Astrocyte (in vitro differentiated cells and primary cell): ENCODE data around the gene NCAPD3. TPM values are rescaled to one million over a fixed set of nuclear protein-coding genes. Genes with fewer than 3 reads are reported as not detected.
A peak's percentile ranks its signal among the peaks of the same experiment; 100 is the strongest.

ENCODE experiments used
- DNase-seq: peaks from one replicate; pipeline ENCODE4 v3.0.0-alpha.2; 2010; ENCODE audit warnings: low read depth
- FAIRE-seq: peaks from 2 replicates; lab custom pipeline; 2011; peaks lifted over from hg19 to GRCh38; lab: Jason Lieb, UNC
- H2AFZ ChIP-seq: 2 replicates; pipeline ENCODE4 v1.6.0; 2012; ENCODE audit warnings: low read depth, low read length, inconsistent platforms
- H3K27ac ChIP-seq: 2 replicates; pipeline ENCODE4 v1.5.1; 2011; ENCODE audit warnings: low read depth, low read length, inconsistent platforms
- H3K27me3 ChIP-seq: 2 replicates; pipeline ENCODE4 v1.6.0; 2011; ENCODE audit warnings: low read length, inconsistent platforms; ENCODE audit not compliant: insufficient read depth
- H3K36me3 ChIP-seq: 2 replicates; pipeline ENCODE4 v1.5.1; 2011; ENCODE audit warnings: low read length, inconsistent platforms; ENCODE audit not compliant: insufficient read depth
- H3K4me1 ChIP-seq: 2 replicates; pipeline ENCODE4 v1.5.1; 2011; ENCODE audit warnings: low read length, inconsistent platforms; ENCODE audit not compliant: insufficient read depth
- H3K4me2 ChIP-seq: 2 replicates; pipeline ENCODE4 v1.6.0; 2012; ENCODE audit warnings: low read length, inconsistent platforms
- H3K4me3 ChIP-seq: 2 replicates; pipeline ENCODE4 v1.5.1; 2011; ENCODE audit warnings: low read depth, mild to moderate bottlenecking, low read length, inconsistent platforms; ENCODE audit not compliant: insufficient read depth
- H3K79me2 ChIP-seq: 2 replicates; pipeline ENCODE4 v1.6.0; 2012; ENCODE audit warnings: mild to moderate bottlenecking, low read length, inconsistent platforms; ENCODE audit not compliant: insufficient read depth
- H3K9ac ChIP-seq: 2 replicates; pipeline ENCODE4 v1.6.0; 2012; ENCODE audit warnings: mild to moderate bottlenecking, low read length, inconsistent platforms
- H3K9me3 ChIP-seq: 2 replicates; pipeline ENCODE4 v1.5.1; 2012; ENCODE audit warnings: low read depth, mild to moderate bottlenecking, low read length, inconsistent platforms; ENCODE audit not compliant: insufficient read depth
- H4K20me1 ChIP-seq: 2 replicates; pipeline ENCODE4 v1.6.0; 2012; ENCODE audit warnings: low read length, inconsistent platforms; ENCODE audit not compliant: insufficient read depth
- H3K27ac Mint-ChIP-seq: one replicate; pipeline ENCODE4 v1.8.0; 2021; ENCODE audit warnings: mild to moderate bottlenecking, mixed read lengths; ENCODE audit not compliant: unreplicated experiment
- H3K27me3 Mint-ChIP-seq: one replicate; pipeline ENCODE4 v1.8.0; 2021; ENCODE audit warnings: low read depth, mixed read lengths; ENCODE audit not compliant: unreplicated experiment
- H3K36me3 Mint-ChIP-seq: one replicate; pipeline ENCODE4 v1.8.0; 2021; ENCODE audit warnings: low read depth, mixed read lengths; ENCODE audit not compliant: unreplicated experiment
- H3K4me1 Mint-ChIP-seq: one replicate; pipeline ENCODE4 v1.8.0; 2021; ENCODE audit warnings: low read depth, mixed read lengths; ENCODE audit not compliant: unreplicated experiment
- H3K4me3 Mint-ChIP-seq: one replicate; pipeline ENCODE4 v1.8.0; 2021; ENCODE audit warnings: mild to moderate bottlenecking, moderate library complexity, mixed read lengths; ENCODE audit not compliant: unreplicated experiment
- H3K9me3 Mint-ChIP-seq: one replicate; pipeline ENCODE4 v1.8.0; 2021; ENCODE audit warnings: mild to moderate bottlenecking, mixed read lengths; ENCODE audit not compliant: unreplicated experiment
- CTCF ChIP-seq: IDR thresholded peaks from 2 replicates; pipeline ENCODE4 v1.5.1; 2011; ENCODE audit warnings: low read depth, mild to moderate bottlenecking, inconsistent platforms, low read length, moderate library complexity; ENCODE audit not compliant: insufficient read depth
- EZH2 ChIP-seq: IDR thresholded peaks from 2 replicates; pipeline ENCODE4 v1.6.1; 2012; ENCODE audit warnings: mild to moderate bottlenecking, low read length, inconsistent platforms; ENCODE audit not compliant: insufficient read depth
- total RNA-seq: library from RNA; stranded (reverse); gene quantifications from 2 replicates; pipeline ENCODE4 v1.2.1, GENCODE V29; 2021

Gene NCAPD3
- total RNA-seq, 1 donor from 2014 or later: 18.5 TPM

- DNase-seq (peak; percentile 89), FAIRE-seq (peak; percentile 98)
- H2AFZ ChIP-seq: no peak overlapping the region
- peaks cover 25% of the 10 kb centered on the region for H3K4me1 ChIP-seq
- H3K79me2 ChIP-seq: peaks cover 20% of the 10 kb centered on the region
- H3K4me3 Mint-ChIP-seq: no peak overlapping the region
- no peaks in the 10 kb centered on the region for H3K9me3 ChIP-seq
- no peaks in the 10 kb centered on the region for H3K9me3 Mint-ChIP-seq
- peak overlapping the region; percentile 32 for H3K9ac ChIP-seq
- peaks cover 9% of the 10 kb centered on the region for H4K20me1 ChIP-seq
- peaks cover 35% of the 10 kb centered on the region for H3K4me1 Mint-ChIP-seq
- H3K27ac ChIP-seq: peak overlapping the region; percentile 49
- no peaks in the 10 kb centered on the region for H3K27me3 Mint-ChIP-seq
- H3K36me3 Mint-ChIP-seq: no peaks in the 10 kb centered on the region
- no peak for TF ChIP-seq CTCF
- TF ChIP-seq EZH2: no peak
- no peaks in the 10 kb centered on the region for H3K27me3 ChIP-seq
- H3K4me3 ChIP-seq: no peak overlapping the region
- peak overlapping the region; percentile 73 for H3K27ac Mint-ChIP-seq
- H3K4me2 ChIP-seq: peak overlapping the region; percentile 89
- H3K36me3 ChIP-seq: no peaks in the 10 kb centered on the region
Observed at GRCh38 chr11:134126217-134126822, 97.4 kb downstream of the NCAPD3 start.

GRCh38 chr11:134125507-134125906, 98.3 kb downstream of the NCAPD3 start:
- FAIRE-seq (peak; percentile 79), DNase-seq (peak; percentile 23)
- no peaks in the 10 kb centered on the region for H3K9me3 Mint-ChIP-seq
- Histone ChIP-seq H3K36me3 (no peaks in the 10 kb centered on the region), H3K27me3 (no peaks in the 10 kb centered on the region), H3K79me2 (peaks cover 20% of the 10 kb centered on the region), H3K4me3 (peak overlapping the region; percentile 57), H3K4me2 (peak overlapping the region; percentile 89), H2AFZ (peak overlapping the region; percentile 8), H4K20me1 (peaks cover 9% of the 10 kb centered on the region), H3K27ac (peak overlapping the region; percentile 34), H3K9me3 (no peaks in the 10 kb centered on the region), H3K4me1 (peaks cover 34% of the 10 kb centered on the region), H3K9ac (peak overlapping the region; percentile 32)
- H3K36me3 Mint-ChIP-seq: no peaks in the 10 kb centered on the region
- H3K4me3 Mint-ChIP-seq: no peak overlapping the region
- H3K4me1 Mint-ChIP-seq: peaks cover 43% of the 10 kb centered on the region
- peak overlapping the region; percentile 73 for H3K27ac Mint-ChIP-seq
- TF ChIP-seq CTCF: no peak
- TF ChIP-seq EZH2: no peak
- no peaks in the 10 kb centered on the region for H3K27me3 Mint-ChIP-seq
